A549 (cell line): ENCODE measurements around the gene C1orf50.

Experiments
- EP300 ChIP-seq, 2 experiments: fragments of >200 bp; sonication (Bioruptor Twin); formaldehyde crosslinking; IDR thresholded peaks; 2 replicates in 1 of 2; 3 replicates in 1 of 2; pipeline ENCODE4 v1.6.1; 2016 to 2017
- ESRRA ChIP-seq: fragments of 150-350 bp; IDR thresholded peaks from 2 replicates; pipeline ENCODE4 v1.6.1; 2014; ENCODE audit warnings: mild to moderate bottlenecking, low read length, borderline replicate concordance
- JUNB ChIP-seq: fragments of >200 bp; sonication (Bioruptor Twin); formaldehyde crosslinking; IDR thresholded peaks from 2 replicates; pipeline ENCODE4 v1.6.1; 2016
- POLR2A ChIP-seq: IDR thresholded peaks from 2 replicates; pipeline ENCODE4 v1.6.1; 2012; ENCODE audit warnings: mild to moderate bottlenecking, low read length
- POLR2AphosphoS2 ChIP-seq: conservative IDR thresholded peaks from 2 replicates; pipeline ENCODE4 v1.6.1; 2012; ENCODE audit warnings: low read length, improper control_type of control experiment, inconsistent platforms
- TP53 ChIP-seq: fragments of 250-450 bp; sonication (Bioruptor Pico); IDR thresholded peaks from 2 replicates; pipeline ENCODE4 v1.5.0; 2021; ENCODE audit warnings: mild to moderate bottlenecking, moderate library complexity
- ZFP36 ChIP-seq: fragments of 450-650 bp; IDR thresholded peaks from 2 replicates; pipeline ENCODE4 v1.6.1; 2014; ENCODE audit warnings: borderline replicate concordance; ENCODE audit not compliant: partially characterized antibody
- TF ChIP-seq, protein P1 (sequence below): fragments of >200 bp; sonication (Bioruptor Twin); formaldehyde crosslinking; IDR thresholded peaks from 3 replicates; pipeline ENCODE4 v1.5.1; 2016
- TF ChIP-seq, protein P2 (sequence below): fragments of >200 bp; sonication (Bioruptor Twin); formaldehyde crosslinking; IDR thresholded peaks from 3 replicates; pipeline ENCODE4 v1.6.1; 2016
- TF ChIP-seq, protein P3 (sequence below): IDR thresholded peaks from 2 replicates; pipeline ENCODE4 v1.6.1; 2012

DNA sequence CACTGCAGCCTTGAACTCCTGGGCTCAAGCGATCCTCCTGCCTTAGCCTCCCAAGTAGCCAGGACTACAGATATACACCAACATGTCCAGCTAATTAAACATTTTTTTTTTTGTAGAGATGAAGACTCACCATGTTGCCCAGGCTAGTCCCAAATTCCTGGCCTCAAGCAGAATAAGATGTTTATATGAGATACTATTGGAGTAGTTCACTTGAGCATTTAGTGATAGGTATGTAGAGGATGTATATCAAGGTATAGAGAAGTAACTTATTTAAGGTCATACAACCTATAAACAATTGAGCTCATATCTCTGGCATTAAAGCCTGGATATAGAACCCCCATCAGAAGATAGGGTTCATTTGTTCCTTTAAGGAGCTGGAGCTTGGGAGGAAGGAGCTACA, 13.1 kb downstream of the C1orf50 start:
- TF ChIP-seq, protein P1, sequence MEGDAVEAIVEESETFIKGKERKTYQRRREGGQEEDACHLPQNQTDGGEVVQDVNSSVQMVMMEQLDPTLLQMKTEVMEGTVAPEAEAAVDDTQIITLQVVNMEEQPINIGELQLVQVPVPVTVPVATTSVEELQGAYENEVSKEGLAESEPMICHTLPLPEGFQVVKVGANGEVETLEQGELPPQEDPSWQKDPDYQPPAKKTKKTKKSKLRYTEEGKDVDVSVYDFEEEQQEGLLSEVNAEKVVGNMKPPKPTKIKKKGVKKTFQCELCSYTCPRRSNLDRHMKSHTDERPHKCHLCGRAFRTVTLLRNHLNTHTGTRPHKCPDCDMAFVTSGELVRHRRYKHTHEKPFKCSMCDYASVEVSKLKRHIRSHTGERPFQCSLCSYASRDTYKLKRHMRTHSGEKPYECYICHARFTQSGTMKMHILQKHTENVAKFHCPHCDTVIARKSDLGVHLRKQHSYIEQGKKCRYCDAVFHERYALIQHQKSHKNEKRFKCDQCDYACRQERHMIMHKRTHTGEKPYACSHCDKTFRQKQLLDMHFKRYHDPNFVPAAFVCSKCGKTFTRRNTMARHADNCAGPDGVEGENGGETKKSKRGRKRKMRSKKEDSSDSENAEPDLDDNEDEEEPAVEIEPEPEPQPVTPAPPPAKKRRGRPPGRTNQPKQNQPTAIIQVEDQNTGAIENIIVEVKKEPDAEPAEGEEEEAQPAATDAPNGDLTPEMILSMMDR = no peak
- TF ChIP-seq ZFP36 (no peak), ESRRA (no peak), POLR2A (no peak), POLR2AphosphoS2 (no peak), EP300 (IDR thresholded peaks at IDR 0.05) (no peak), TP53 (no peak), JUNB (no peak)
- TF ChIP-seq, protein P2, sequence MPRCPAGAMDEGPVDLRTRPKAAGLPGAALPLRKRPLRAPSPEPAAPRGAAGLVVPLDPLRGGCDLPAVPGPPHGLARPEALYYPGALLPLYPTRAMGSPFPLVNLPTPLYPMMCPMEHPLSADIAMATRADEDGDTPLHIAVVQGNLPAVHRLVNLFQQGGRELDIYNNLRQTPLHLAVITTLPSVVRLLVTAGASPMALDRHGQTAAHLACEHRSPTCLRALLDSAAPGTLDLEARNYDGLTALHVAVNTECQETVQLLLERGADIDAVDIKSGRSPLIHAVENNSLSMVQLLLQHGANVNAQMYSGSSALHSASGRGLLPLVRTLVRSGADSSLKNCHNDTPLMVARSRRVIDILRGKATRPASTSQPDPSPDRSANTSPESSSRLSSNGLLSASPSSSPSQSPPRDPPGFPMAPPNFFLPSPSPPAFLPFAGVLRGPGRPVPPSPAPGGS = no peak
- TF ChIP-seq, protein P3, sequence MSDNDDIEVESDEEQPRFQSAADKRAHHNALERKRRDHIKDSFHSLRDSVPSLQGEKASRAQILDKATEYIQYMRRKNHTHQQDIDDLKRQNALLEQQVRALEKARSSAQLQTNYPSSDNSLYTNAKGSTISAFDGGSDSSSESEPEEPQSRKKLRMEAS = no peak
